Body of pancreas (tissue), 4 donors: ENCODE results near the gene PSMD6.

Experiments
- CTCF ChIP-seq, 7 experiments: fragments of 450-650 bp in 4 of 7; fragments of 200-600 bp in 3 of 7; sonication (generic) in 3 of 7; IDR thresholded peaks; one replicate each; pipeline ENCODE4 v1.5.1; 2016 to 2019; ENCODE audit warnings: antibody characterized with exemption in 7 of 7
- POLR2A ChIP-seq, 3 donors: fragments of 450-650 bp; IDR thresholded peaks; one replicate each; pipeline ENCODE4 v1.6.1; 2016; ENCODE audit warnings: antibody characterized with exemption in 3 of 3, mild to moderate bottlenecking in 2 of 3

- TF ChIP-seq CTCF (IDR thresholded peaks at IDR 0.05): peak in 2 of 7 experiments; percentile 8 to 10
- no peak for TF ChIP-seq POLR2A (IDR thresholded peaks at IDR 0.05)
These were observed 54.5 kb downstream of the PSMD6 start for GRCh38 chr3:63968612-63969350.
